Uterus (tissue), 4 donors: ENCODE measurements around the gene LHPP. TPM values are rescaled to one million over a fixed set of nuclear protein-coding genes. Genes with fewer than 3 reads are reported as not detected.
A peak's percentile ranks its signal among the peaks of the same experiment; 100 is the strongest.

Source experiments
- DNase-seq, 2 donors: peaks; one replicate each; pipeline ENCODE4 v3.0.0-alpha.2; 2019 to 2020
- H3K27ac ChIP-seq, 2 donors: fragments of 200-600 bp; sonication (generic); 1 replicate in 1 of 2; 2 replicates in 1 of 2; pipeline ENCODE4 v1.5.1; 2016 to 2018
- H3K27me3 ChIP-seq, 2 donors: fragments of 200-600 bp; sonication (generic); one replicate each; pipeline ENCODE4 v1.5.1; 2018 to 2019; ENCODE audit warnings: control low read depth in 1 of 2
- H3K36me3 ChIP-seq, 2 donors: fragments of 200-600 bp; sonication (generic); one replicate each; pipeline ENCODE4 v1.5.1; 2019; ENCODE audit warnings: control low read depth in 1 of 2
- H3K4me1 ChIP-seq, 2 donors: fragments of 200-600 bp; sonication (generic); one replicate each; pipeline ENCODE4 v1.5.1; 2018 to 2019; ENCODE audit warnings: control low read depth in 1 of 2
- H3K4me3 ChIP-seq, 2 donors: fragments of 200-600 bp; sonication (generic); 1 replicate in 1 of 2; 2 replicates in 1 of 2; pipeline ENCODE4 v1.5.1; 2018 to 2019; ENCODE audit warnings: mild to moderate bottlenecking in 1 of 2
- H3K9me3 ChIP-seq, 2 donors: fragments of 200-600 bp; sonication (generic); one replicate each; pipeline ENCODE4 v1.5.1; 2019; ENCODE audit warnings: control low read depth in 1 of 2
- CTCF ChIP-seq, 4 experiments: fragments of 200-600 bp in 2 of 4; fragments of 450-650 bp in 2 of 4; sonication (generic) in 2 of 4; IDR thresholded peaks; one replicate each; pipeline ENCODE4 v1.5.1; 2016 to 2019; ENCODE audit warnings: antibody characterized with exemption in 4 of 4, mild to moderate bottlenecking in 2 of 4, moderate library complexity in 1 of 4
- POLR2A ChIP-seq, 2 donors: fragments of 450-650 bp; IDR thresholded peaks; one replicate each; pipeline ENCODE4 v1.6.1; 2016; ENCODE audit warnings: antibody characterized with exemption in 2 of 2, mild to moderate bottlenecking in 1 of 2, moderate library complexity in 1 of 2
- intact Hi-C: fragments of 100-400 bp; cut with DNase I; formaldehyde crosslinking; loops from one replicate; pipeline ENCODE4 v1.15.1; 2023; ENCODE audit warnings: low total_unique reads
- total RNA-seq, 4 donors: library from RNA; depleted of rRNA in 3 of 4; stranded (reverse); fragments of >200 nt in 3 of 4; gene quantifications; one replicate each; pipeline versions ENCODE4 v1.1.0 to v1.2.4, GENCODE V29; 2014 to 2023
- donor health status: DM: yes; HTN: yes; CAD: no.

LHPP gene
- total RNA-seq, 4 donors from 2014 or later = 0.51 to 23.2 (median 15.3) TPM; not detected in 1

GRCh38 chr10:124616836-124617130 lies 155.2 kb downstream of the LHPP start:
- TF ChIP-seq CTCF (IDR thresholded peaks at IDR 0.05) = no peak
- no peak for TF ChIP-seq POLR2A (IDR thresholded peaks at IDR 0.05)
- peaks cover 0 to 10% of the 10 kb centered on the region in 2 donors for H3K4me1 ChIP-seq
- H3K27me3 ChIP-seq = no peaks in the 10 kb centered on the region
- DNase-seq = no peak
- H3K36me3 ChIP-seq = no peaks in the 10 kb centered on the region
- H3K4me3 ChIP-seq = no peak overlapping the region
- H3K9me3 ChIP-seq = no peaks in the 10 kb centered on the region
- H3K27ac ChIP-seq = no peak overlapping the region
- intact Hi-C loops = no loop called here

GRCh38 chr10:124618470-124619073 lies 156.9 kb downstream of the LHPP start:
- no peak for DNase-seq
- TF ChIP-seq POLR2A (IDR thresholded peaks at IDR 0.05) (no peak), CTCF (IDR thresholded peaks at IDR 0.05) (no peak)
- H3K4me1 ChIP-seq = peaks cover 0 to 12% of the 10 kb centered on the region in 2 donors
- no peaks in the 10 kb centered on the region for H3K27me3 ChIP-seq
- H3K9me3 ChIP-seq = no peaks in the 10 kb centered on the region
- H3K27ac ChIP-seq = no peak overlapping the region
- H3K36me3 ChIP-seq = no peaks in the 10 kb centered on the region
- H3K4me3 ChIP-seq = no peak overlapping the region
- intact Hi-C loops = no loop called here

DNA sequence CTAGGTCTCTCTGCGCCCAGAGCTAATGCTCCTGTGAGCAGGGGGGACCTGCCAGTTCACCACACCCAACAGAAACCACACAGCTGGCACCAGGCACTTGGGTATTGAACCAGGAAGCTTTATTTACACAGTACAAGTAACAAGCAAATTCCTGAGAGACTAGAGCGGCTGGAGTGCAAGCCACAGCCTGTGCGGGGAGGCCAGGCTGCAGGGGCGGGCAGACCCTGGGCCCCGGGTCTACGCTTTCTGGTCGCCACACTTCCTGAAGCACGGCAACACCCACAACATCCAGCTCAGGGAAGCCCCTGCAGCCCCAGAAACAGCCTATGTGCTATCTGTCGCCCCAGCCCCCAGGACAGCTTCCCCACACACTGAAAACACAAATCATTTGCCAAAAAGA lies 157.6 kb downstream of the LHPP start:
- H3K4me3 ChIP-seq = no peak overlapping the region
- no peaks in the 10 kb centered on the region for H3K9me3 ChIP-seq
- DNase-seq = no peak
- no peaks in the 10 kb centered on the region for H3K27me3 ChIP-seq
- no peak for TF ChIP-seq POLR2A (IDR thresholded peaks at IDR 0.05)
- TF ChIP-seq CTCF (IDR thresholded peaks at IDR 0.05) = no peak
- no peak overlapping the region for H3K27ac ChIP-seq
- intact Hi-C loops = no loop called here
- peaks cover 0 to 7% of the 10 kb centered on the region in 2 donors for H3K4me1 ChIP-seq
- H3K36me3 ChIP-seq = no peaks in the 10 kb centered on the region

DNA sequence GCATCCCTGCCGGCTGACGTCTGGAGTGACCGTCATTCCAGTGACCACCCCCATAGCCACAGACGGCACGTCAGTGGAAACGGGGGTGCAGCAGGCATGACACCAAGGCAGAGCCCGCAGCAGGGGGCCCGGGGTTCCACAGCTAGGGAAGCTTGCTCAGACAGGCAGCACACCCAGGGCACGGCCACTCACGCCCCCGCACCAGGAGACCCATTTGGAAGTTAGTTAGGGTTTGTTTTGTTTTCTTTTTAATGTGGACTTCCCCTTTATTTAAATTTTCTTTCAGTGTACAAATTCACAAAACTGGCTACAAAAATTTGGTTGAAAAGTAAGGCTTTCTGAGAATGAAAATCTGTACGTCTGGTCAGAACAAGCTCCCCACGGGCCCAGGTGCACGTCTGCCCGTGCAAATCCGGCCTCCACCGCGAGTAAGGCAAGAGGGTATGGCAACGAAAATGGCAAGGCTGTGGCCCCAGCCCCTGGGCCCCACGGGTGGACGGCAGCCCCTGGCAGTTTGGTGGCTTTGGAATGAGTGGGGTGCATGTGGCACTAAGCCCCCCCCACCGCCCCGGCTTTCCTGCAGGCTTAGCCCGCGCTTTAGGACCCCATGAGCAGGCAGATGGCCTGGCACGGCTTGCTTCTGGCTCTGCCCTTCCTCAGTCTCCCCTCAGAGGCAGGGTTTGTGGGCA lies 158.3 kb downstream of the LHPP start:
- DNase-seq = no peak
- Histone ChIP-seq H3K9me3 (no peaks in the 10 kb centered on the region), H3K27ac (no peak overlapping the region), H3K4me3 (no peak overlapping the region), H3K36me3 (no peaks in the 10 kb centered on the region), H3K27me3 (no peaks in the 10 kb centered on the region), H3K4me1 (peaks cover 0 to 7% of the 10 kb centered on the region in 2 donors)
- TF ChIP-seq CTCF (IDR thresholded peaks at IDR 0.05) = no peak
- TF ChIP-seq POLR2A (IDR thresholded peaks at IDR 0.05) = no peak
- intact Hi-C loops = loop anchor here (10.0 kb wide), 1 partner anchor 85 kb away; no protein-coding TSS in a partner anchor

DNA sequence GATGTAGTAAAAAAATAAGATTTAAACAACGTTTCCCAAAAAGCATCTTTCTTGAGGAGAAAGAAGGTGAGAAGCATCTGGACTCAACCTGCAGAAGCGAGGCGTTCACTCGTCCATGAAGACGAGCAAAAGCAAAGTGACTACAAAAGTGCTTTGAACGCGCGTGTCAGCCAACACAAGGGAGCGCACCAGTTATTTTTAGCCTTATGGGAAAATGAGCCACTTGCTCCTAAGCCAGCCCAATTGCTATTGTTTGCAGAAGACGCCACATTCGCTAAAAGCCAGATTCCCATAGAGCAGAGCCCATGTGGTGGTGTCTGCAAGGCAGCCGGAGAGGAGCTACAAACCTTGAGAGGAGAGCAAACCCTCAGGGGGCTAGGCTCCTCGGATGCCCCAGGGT lies 160.0 kb downstream of the LHPP start:
- no peaks in the 10 kb centered on the region for H3K36me3 ChIP-seq
- peak overlapping the region; percentile 16 to 43 for H3K27ac ChIP-seq

More for the DNA sequence above, 160.0 kb downstream of the LHPP start:
- Histone ChIP-seq H3K9me3 (no peaks in the 10 kb centered on the region), H3K4me3 (no peak overlapping the region), H3K27me3 (no peaks in the 10 kb centered on the region), H3K4me1 (peaks cover 0 to 7% of the 10 kb centered on the region in 2 donors)
- no peak for DNase-seq
- no peak for TF ChIP-seq POLR2A (IDR thresholded peaks at IDR 0.05)
- TF ChIP-seq CTCF (IDR thresholded peaks at IDR 0.05) = no peak
- intact Hi-C loops = loop anchor here (10.0 kb wide), 1 partner anchor 87 kb away; no protein-coding TSS in a partner anchor
